ENCODE data around the gene IFT22.
"Not testable (repeated sequence)": the region's sequence is repeated elsewhere in the genome, so short reads cannot be mapped to it uniquely, and the experiment has no call there.

Gene IFT22

GRCh38 chr7:101357433-101357832, 35.8 kb upstream of the IFT22 start:
- no peak overlapping the region for H3K9ac ChIP-seq
- H3K4me1 ChIP-seq: peaks cover 2% of the 10 kb centered on the region
- no peak for TF ChIP-seq CTCF (IDR thresholded peaks at IDR 0.05)
- no peaks in the 10 kb centered on the region for H3K36me3 ChIP-seq (ENCODE audit: control insufficient read depth, insufficient read depth, low read length)
- no peak overlapping the region for H3K4me3 ChIP-seq (ENCODE audit: low read depth, low read length)
- no peaks in the 10 kb centered on the region for H3K9me3 ChIP-seq (ENCODE audit: control insufficient read depth, low read length)
- H2AFZ ChIP-seq: no peak overlapping the region
- H3K27me3 ChIP-seq (ENCODE audit: control insufficient read depth, insufficient read depth, low read length): no peaks in the 10 kb centered on the region
- H3K27ac ChIP-seq: no peak overlapping the region
- H3K4me2 ChIP-seq (ENCODE audit: low read length): no peak overlapping the region
- no peaks in the 10 kb centered on the region for H3K79me2 ChIP-seq

- Histone ChIP-seq H3K79me2 (no peaks in the 10 kb centered on the region), H3K4me3 (ENCODE audit: low read depth, low read length) (peak overlapping the region; percentile 39), H3K36me3 (ENCODE audit: control insufficient read depth, insufficient read depth, low read length) (no peaks in the 10 kb centered on the region), H3K9me3 (ENCODE audit: control insufficient read depth, low read length) (no peaks in the 10 kb centered on the region), H3K4me1 (peaks cover 4% of the 10 kb centered on the region), H3K27me3 (ENCODE audit: control insufficient read depth, insufficient read depth, low read length) (no peaks in the 10 kb centered on the region), H2AFZ (no peak overlapping the region), H3K4me2 (ENCODE audit: low read length) (peak overlapping the region; percentile 53), H3K27ac (peak overlapping the region; percentile 61), H3K9ac (no peak overlapping the region)
- TF ChIP-seq CTCF (IDR thresholded peaks at IDR 0.05): no peak
These were observed 31.3 kb upstream of the IFT22 start for GRCh38 chr7:101352920-101353308.

- not testable (repeated sequence) for H3K79me2 ChIP-seq
These were observed 27.7 kb upstream of the IFT22 start for GRCh38 chr7:101349300-101349699.

GRCh38 chr7:101348456-101349067, 26.9 kb upstream of the IFT22 start:
- H3K36me3 ChIP-seq (ENCODE audit: control insufficient read depth, insufficient read depth, low read length); H3K27ac ChIP-seq; H3K9ac ChIP-seq; H3K4me2 ChIP-seq (ENCODE audit: low read length); H3K4me1 ChIP-seq; H3K79me2 ChIP-seq; H3K27me3 ChIP-seq (ENCODE audit: control insufficient read depth, insufficient read depth, low read length); H3K4me3 ChIP-seq (ENCODE audit: low read depth, low read length); H2AFZ ChIP-seq; H3K9me3 ChIP-seq (ENCODE audit: control insufficient read depth, low read length): not testable (repeated sequence)

More at GRCh38 chr7:101349300-101349699, 27.7 kb upstream of the IFT22 start:
- not testable (repeated sequence) for H3K9me3 ChIP-seq (ENCODE audit: control insufficient read depth, low read length); H3K36me3 ChIP-seq (ENCODE audit: control insufficient read depth, insufficient read depth, low read length); H3K27me3 ChIP-seq (ENCODE audit: control insufficient read depth, insufficient read depth, low read length); H3K4me1 ChIP-seq; H3K4me3 ChIP-seq (ENCODE audit: low read depth, low read length); H3K4me2 ChIP-seq (ENCODE audit: low read length); H3K27ac ChIP-seq; H2AFZ ChIP-seq; H3K9ac ChIP-seq

GRCh38 chr7:101347477-101347876, 25.9 kb upstream of the IFT22 start:
- Histone ChIP-seq H3K27me3 (ENCODE audit: control insufficient read depth, insufficient read depth, low read length) (no peaks in the 10 kb centered on the region), H3K27ac (no peak overlapping the region), H3K4me2 (ENCODE audit: low read length) (no peak overlapping the region), H3K4me3 (ENCODE audit: low read depth, low read length) (no peak overlapping the region), H2AFZ (no peak overlapping the region), H3K9ac (no peak overlapping the region), H3K4me1 (peaks cover 4% of the 10 kb centered on the region), H3K36me3 (ENCODE audit: control insufficient read depth, insufficient read depth, low read length) (no peaks in the 10 kb centered on the region), H3K79me2 (no peaks in the 10 kb centered on the region), H3K9me3 (ENCODE audit: control insufficient read depth, low read length) (no peaks in the 10 kb centered on the region)
- no peak for TF ChIP-seq CTCF (IDR thresholded peaks at IDR 0.05)

GRCh38 chr7:101342892-101343291, 21.3 kb upstream of the IFT22 start:
- TF ChIP-seq CTCF (IDR thresholded peaks at IDR 0.05): no peak
- Histone ChIP-seq H3K9me3 (ENCODE audit: control insufficient read depth, low read length) (no peaks in the 10 kb centered on the region), H3K79me2 (no peaks in the 10 kb centered on the region)

More at GRCh38 chr7:101342892-101343291, 21.3 kb upstream of the IFT22 start:
- no peak overlapping the region for H3K4me3 ChIP-seq (ENCODE audit: low read depth, low read length)
- no peaks in the 10 kb centered on the region for H3K36me3 ChIP-seq (ENCODE audit: control insufficient read depth, insufficient read depth, low read length)
- H2AFZ ChIP-seq: no peak overlapping the region
- H3K27ac ChIP-seq: no peak overlapping the region
- no peak overlapping the region for H3K9ac ChIP-seq
- H3K27me3 ChIP-seq (ENCODE audit: control insufficient read depth, insufficient read depth, low read length): no peaks in the 10 kb centered on the region
- no peak overlapping the region for H3K4me2 ChIP-seq (ENCODE audit: low read length)
- H3K4me1 ChIP-seq: no peaks in the 10 kb centered on the region

Data from parathyroid adenoma (tissue), 2 donors.